GM20431 (cell line): ENCODE data around the gene SRM.
"Not testable (repeated sequence)": the region's sequence is repeated elsewhere in the genome, so short reads cannot be mapped to it uniquely, and the experiment has no call there.

Experiments
- in situ Hi-C: fragments of 300-500 bp; cut with MseI, MboI; formaldehyde crosslinking; loops from one replicate; pipeline ENCODE4 v1.15.0; 2020; ENCODE audit warnings: low sequenced_read_pairs; ENCODE audit not compliant: unreplicated experiment

The SRM gene

GRCh38 chr1:11026903-11027302 lies 32.9 kb downstream of the SRM start:
- in situ Hi-C loops, result loop anchor here (25.0 kb wide), 1 partner anchor 610 kb away; no protein-coding TSS in a partner anchor

- in situ Hi-C loops, result loop anchor here (25.0 kb wide), 1 partner anchor 611 kb away; no protein-coding TSS in a partner anchor
These were observed 33.8 kb downstream of the SRM start for GRCh38 chr1:11026052-11026451.

- in situ Hi-C loops, result loop anchor here (25.0 kb wide), 1 partner anchor 612 kb away; no protein-coding TSS in a partner anchor
These were observed 34.2 kb downstream of the SRM start for GRCh38 chr1:11025618-11026017.

- in situ Hi-C loops, result loop anchor here (25.0 kb wide), 1 partner anchor 612 kb away; no protein-coding TSS in a partner anchor
These were observed 35.0 kb downstream of the SRM start for GRCh38 chr1:11024874-11025203.

GRCh38 chr1:11024154-11024873 lies 35.5 kb downstream of the SRM start:
- in situ Hi-C loops, result no loop called here

GRCh38 chr1:11023201-11023600 lies 36.6 kb downstream of the SRM start:
- in situ Hi-C loops, result no loop called here

- in situ Hi-C loops, result no loop called here
These were observed 39.8 kb downstream of the SRM start for GRCh38 chr1:11019971-11020370.

- in situ Hi-C loops, result not testable (repeated sequence)
These were observed 40.5 kb downstream of the SRM start for GRCh38 chr1:11019358-11019757.

- in situ Hi-C loops, result no loop called here
These were observed 46.7 kb downstream of the SRM start for GRCh38 chr1:11013160-11013531.

- in situ Hi-C loops, result no loop called here
These were observed 47.3 kb downstream of the SRM start, which contains the start of gene TARDBP for GRCh38 chr1:11012260-11013159. Gene TARDBP (plus strand): TSS chr1:11012654. CDS start chr1:11013728, 1,074 bp downstream.
